K562 (cell line): ENCODE measurements around the gene VPS13D. TPM values are rescaled to one million over a fixed set of nuclear protein-coding genes. Genes with fewer than 3 reads are reported as not detected.
A peak's percentile ranks its signal among the peaks of the same experiment; 100 is the strongest.

Source experiments
- SIRT6 ChIP-seq: IDR thresholded peaks from one replicate; pipeline ENCODE4 v1.6.1; 2012; ENCODE audit warnings: low read depth, mild to moderate bottlenecking, control low read depth, inconsistent platforms, low read length, moderate library complexity
- TAF1 ChIP-seq: IDR thresholded peaks from 2 replicates; pipeline ENCODE4 v1.6.1; 2011; ENCODE audit warnings: mild to moderate bottlenecking, low read length, moderate library complexity; ENCODE audit not compliant: insufficient read depth, control insufficient read depth, severe bottlenecking; ENCODE audit errors: extremely low read depth
- ZNF408 ChIP-seq: fragments of 250-450 bp; sonication (Bioruptor Pico); IDR thresholded peaks from 2 replicates; pipeline ENCODE4 v1.4.0; 2020; ENCODE audit warnings: low read depth, mild to moderate bottlenecking, moderate library complexity
- polyA plus RNA-seq, 8 experiments: library from polyadenylated mRNA; depleted of rRNA in 4 of 8; stranded (reverse) in 5 of 8; unstranded in 3 of 8; fragments of >200 nt; fragmentation: Nextera tagmentation in 2 of 8; fragmentation: Illumina TruSeq in 1 of 8; extraction: Ambion mirVana in 2 of 8; extraction: Trizol in 1 of 8; gene quantifications; 2 replicates each; pipeline versions ENCODE4 v1.2.1 to v1.2.3, GENCODE V29; 2011 to 2014; ENCODE audit warnings: inconsistent platforms in 1 of 8, missing spikeins in 1 of 8
- total RNA-seq, 7 experiments: library from RNA; depleted of rRNA in 6 of 7; stranded (reverse); fragments of >200 nt in 6 of 7; fragmentation: Illumina TruSeq in 2 of 7; extraction: Trizol in 2 of 7; gene quantifications; 2 replicates each; pipeline versions ENCODE4 v1.2.1 to v1.2.3, GENCODE V29; 2011 to 2021; ENCODE audit warnings: low replicate concordance in 1 of 7
- TF ChIP-seq, protein P1 (sequence below), 2 experiments: fragments of 450-650 bp in 1 of 2; sonication (generic) in 1 of 2; formaldehyde crosslinking in 1 of 2; IDR thresholded peaks in 1 of 2; conservative IDR thresholded peaks in 1 of 2; 2 replicates each; pipeline versions ENCODE4 v1.6.1 to v1.8.1; 2016 to 2023; ENCODE audit warnings: mild to moderate bottlenecking in 2 of 2, moderate library complexity in 2 of 2, inconsistent platforms in 1 of 2, missing genetic modification reagents in 1 of 2
- TF ChIP-seq, protein P2 (sequence below): IDR thresholded peaks from 3 replicates; pipeline ENCODE4 v1.6.1; 2011; ENCODE audit warnings: borderline replicate concordance, mild to moderate bottlenecking; ENCODE audit not compliant: insufficient read length, insufficient read depth
- TF ChIP-seq, protein P3 (sequence below): fragments of 250-450 bp; sonication (Bioruptor Pico); IDR thresholded peaks from 2 replicates; pipeline ENCODE4 v1.5.0; 2020; ENCODE audit warnings: mild to moderate bottlenecking, borderline replicate concordance

Gene VPS13D
- total and polyA plus RNA-seq, 9 of the 15 experiments (the other 6 are each of a cell fraction or from before 2014, with no cell fraction given): 6.1 to 51.5 (median 38.5) TPM

DNA sequence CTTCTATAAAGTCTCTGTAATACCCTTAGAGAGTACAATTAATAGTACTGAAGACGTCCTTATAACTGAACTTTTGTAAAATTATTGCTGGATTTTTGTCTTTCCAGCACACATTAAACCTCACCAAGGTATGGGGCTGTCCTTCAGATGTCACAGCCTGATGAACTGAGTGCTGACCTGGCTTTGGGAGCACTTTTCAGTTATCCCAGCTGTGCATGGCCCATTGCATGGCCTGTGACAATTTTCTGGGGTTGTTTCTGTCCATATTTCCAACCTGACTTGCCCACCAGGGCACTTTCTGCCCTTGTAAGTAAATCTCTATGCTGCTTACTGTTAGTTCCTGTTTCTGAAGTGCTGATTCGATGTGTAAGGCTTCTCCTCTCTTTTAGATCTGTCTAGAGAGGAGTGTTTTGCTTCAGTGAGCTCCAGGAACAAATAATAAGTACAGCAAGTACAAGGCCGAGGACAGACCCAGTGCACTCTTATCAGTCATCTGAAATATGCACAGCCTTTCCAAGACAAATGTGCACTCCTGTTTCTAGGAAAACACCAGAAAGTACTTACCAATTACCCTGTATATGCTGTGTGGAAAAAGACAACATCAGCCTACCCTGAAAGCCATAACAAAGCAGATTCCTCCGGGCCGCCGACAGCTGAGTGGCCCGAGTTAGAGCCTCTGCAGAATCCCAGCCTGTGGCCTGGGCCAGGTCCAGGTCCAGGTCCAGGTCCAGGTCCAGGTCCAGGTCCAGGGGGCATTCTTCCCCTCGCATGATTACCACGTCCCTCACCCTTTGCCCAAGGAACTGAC, 266.5 kb downstream of the VPS13D start (continued):
- TF ChIP-seq, protein P1, sequence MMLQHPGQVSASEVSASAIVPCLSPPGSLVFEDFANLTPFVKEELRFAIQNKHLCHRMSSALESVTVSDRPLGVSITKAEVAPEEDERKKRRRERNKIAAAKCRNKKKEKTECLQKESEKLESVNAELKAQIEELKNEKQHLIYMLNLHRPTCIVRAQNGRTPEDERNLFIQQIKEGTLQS (IDR thresholded peaks at IDR 0.05): peak; percentile 6; the same call in 1 of the 2 replicates
- TF ChIP-seq, protein P1 (CRISPR knock-in tag; conservative IDR thresholded peaks at IDR 0.05): no peak
- TF ChIP-seq ZNF408 (CRISPR knock-in tag) (no peak), SIRT6 (no peak), TAF1 (no peak)
- TF ChIP-seq, protein P2, sequence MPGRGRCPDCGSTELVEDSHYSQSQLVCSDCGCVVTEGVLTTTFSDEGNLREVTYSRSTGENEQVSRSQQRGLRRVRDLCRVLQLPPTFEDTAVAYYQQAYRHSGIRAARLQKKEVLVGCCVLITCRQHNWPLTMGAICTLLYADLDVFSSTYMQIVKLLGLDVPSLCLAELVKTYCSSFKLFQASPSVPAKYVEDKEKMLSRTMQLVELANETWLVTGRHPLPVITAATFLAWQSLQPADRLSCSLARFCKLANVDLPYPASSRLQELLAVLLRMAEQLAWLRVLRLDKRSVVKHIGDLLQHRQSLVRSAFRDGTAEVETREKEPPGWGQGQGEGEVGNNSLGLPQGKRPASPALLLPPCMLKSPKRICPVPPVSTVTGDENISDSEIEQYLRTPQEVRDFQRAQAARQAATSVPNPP: no peak
- TF ChIP-seq, protein P3, sequence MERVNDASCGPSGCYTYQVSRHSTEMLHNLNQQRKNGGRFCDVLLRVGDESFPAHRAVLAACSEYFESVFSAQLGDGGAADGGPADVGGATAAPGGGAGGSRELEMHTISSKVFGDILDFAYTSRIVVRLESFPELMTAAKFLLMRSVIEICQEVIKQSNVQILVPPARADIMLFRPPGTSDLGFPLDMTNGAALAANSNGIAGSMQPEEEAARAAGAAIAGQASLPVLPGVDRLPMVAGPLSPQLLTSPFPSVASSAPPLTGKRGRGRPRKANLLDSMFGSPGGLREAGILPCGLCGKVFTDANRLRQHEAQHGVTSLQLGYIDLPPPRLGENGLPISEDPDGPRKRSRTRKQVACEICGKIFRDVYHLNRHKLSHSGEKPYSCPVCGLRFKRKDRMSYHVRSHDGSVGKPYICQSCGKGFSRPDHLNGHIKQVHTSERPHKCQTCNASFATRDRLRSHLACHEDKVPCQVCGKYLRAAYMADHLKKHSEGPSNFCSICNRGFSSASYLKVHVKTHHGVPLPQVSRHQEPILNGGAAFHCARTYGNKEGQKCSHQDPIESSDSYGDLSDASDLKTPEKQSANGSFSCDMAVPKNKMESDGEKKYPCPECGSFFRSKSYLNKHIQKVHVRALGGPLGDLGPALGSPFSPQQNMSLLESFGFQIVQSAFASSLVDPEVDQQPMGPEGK: no peak
